ENCODE results near the gene NUP93. TPM values are rescaled to one million over a fixed set of nuclear protein-coding genes. Genes with fewer than 3 reads are reported as not detected.
A peak's percentile ranks its signal among the peaks of the same experiment; 100 is the strongest.

The NUP93 gene
- total RNA-seq, 3 donors from 2014 or later (not counting 1 experiment from before 2014, with no cell fraction given) = 83.7 to 88.8 (median 87.9) TPM

DNA sequence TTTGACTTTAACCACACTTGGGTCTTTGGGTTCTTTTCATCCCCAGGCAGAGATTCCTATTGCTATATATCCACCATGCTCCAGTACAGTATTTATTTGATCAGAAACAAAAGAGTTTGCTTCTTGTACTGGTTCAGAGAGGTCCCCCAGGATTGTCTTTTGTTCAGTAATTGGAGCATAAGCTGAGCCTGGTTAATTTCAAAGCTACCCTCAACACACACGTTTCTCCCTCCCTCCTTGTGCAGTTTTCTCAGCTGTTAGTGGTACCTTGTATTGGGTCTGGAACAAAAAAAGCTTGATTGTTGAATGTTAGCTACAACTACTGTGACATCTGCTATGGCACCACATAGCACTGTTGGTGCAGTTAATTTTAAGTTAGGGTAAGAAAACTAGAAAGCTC, 50.0 kb downstream of the NUP93 start:
- Mint-ChIP-seq H3K27me3 (ENCODE audit: low read depth in 2 of 2) (no peaks in the 10 kb centered on the region), H3K4me1 (peaks cover 37 to 46% of the 10 kb centered on the region in 2 donors), H3K4me3 (no peak overlapping the region), H3K27ac (no peak overlapping the region), H3K36me3 (no peaks in the 10 kb centered on the region), H3K9me3 (no peaks in the 10 kb centered on the region)
- no peak overlapping the region for H3K27ac ChIP-seq (ENCODE audit: low read length)
- no peaks in the 10 kb centered on the region for H3K9me3 ChIP-seq (ENCODE audit: control insufficient read depth, insufficient read depth, low read length)
- DNase-seq = no peak
- H3K27me3 ChIP-seq (ENCODE audit: control insufficient read depth, insufficient read depth, low read length) = no peaks in the 10 kb centered on the region
- intact Hi-C loops (cut with micrococcal nuclease) = no loop called here
- TF ChIP-seq, protein P1, sequence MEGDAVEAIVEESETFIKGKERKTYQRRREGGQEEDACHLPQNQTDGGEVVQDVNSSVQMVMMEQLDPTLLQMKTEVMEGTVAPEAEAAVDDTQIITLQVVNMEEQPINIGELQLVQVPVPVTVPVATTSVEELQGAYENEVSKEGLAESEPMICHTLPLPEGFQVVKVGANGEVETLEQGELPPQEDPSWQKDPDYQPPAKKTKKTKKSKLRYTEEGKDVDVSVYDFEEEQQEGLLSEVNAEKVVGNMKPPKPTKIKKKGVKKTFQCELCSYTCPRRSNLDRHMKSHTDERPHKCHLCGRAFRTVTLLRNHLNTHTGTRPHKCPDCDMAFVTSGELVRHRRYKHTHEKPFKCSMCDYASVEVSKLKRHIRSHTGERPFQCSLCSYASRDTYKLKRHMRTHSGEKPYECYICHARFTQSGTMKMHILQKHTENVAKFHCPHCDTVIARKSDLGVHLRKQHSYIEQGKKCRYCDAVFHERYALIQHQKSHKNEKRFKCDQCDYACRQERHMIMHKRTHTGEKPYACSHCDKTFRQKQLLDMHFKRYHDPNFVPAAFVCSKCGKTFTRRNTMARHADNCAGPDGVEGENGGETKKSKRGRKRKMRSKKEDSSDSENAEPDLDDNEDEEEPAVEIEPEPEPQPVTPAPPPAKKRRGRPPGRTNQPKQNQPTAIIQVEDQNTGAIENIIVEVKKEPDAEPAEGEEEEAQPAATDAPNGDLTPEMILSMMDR (IDR thresholded peaks at IDR 0.05) = no peak
- no peak for ATAC-seq
- WGBS (ENCODE audit: insufficient coverage) = no CpG with 5 or more reads among the region's 1 CpG
- no peaks in the 10 kb centered on the region for H3K36me3 ChIP-seq (ENCODE audit: control insufficient read depth, insufficient read depth, low read length)
- H3K4me1 ChIP-seq (ENCODE audit: control insufficient read depth, insufficient read depth, low read length) = peaks cover 3% of the 10 kb centered on the region
- H3K4me3 ChIP-seq (ENCODE audit: low read length) = no peak overlapping the region

DNA sequence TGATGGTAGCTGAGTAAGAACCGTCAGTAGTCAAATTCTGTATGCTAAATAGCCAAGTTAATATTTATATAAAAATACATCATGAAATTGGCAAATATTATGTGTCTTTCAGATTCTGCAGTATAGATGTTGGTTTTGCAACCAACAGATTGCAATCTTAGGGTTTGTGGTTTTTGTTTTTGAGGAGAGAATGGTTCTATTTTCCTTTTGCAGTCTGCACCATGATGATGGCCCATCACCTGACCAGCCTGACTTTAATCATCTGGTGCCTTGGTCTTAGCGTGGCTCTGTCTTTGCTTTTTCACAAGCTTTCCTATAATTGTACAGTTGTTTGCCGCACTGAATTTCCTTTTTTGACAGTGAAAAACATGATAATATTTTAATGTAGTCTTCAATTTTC, 50.7 kb downstream of the NUP93 start:
- peaks cover 37 to 46% of the 10 kb centered on the region in 2 donors for H3K4me1 Mint-ChIP-seq
- DNase-seq = peak in 1 of 2 donors; percentile 8
- no peak overlapping the region for H3K4me3 Mint-ChIP-seq
- H3K27ac Mint-ChIP-seq = no peak overlapping the region
- H3K27ac ChIP-seq (ENCODE audit: low read length) = no peak overlapping the region
- no peak overlapping the region for H3K4me3 ChIP-seq (ENCODE audit: low read length)
- TF ChIP-seq, protein P1 (IDR thresholded peaks at IDR 0.05) = no peak
- no peaks in the 10 kb centered on the region for H3K27me3 Mint-ChIP-seq (ENCODE audit: low read depth in 2 of 2)
- no peaks in the 10 kb centered on the region for H3K36me3 ChIP-seq (ENCODE audit: control insufficient read depth, insufficient read depth, low read length)
- 35% methylated on average over 2 of the region's 3 CpGs for WGBS (ENCODE audit: insufficient coverage)
- no peaks in the 10 kb centered on the region for H3K36me3 Mint-ChIP-seq
- H3K9me3 ChIP-seq (ENCODE audit: control insufficient read depth, insufficient read depth, low read length) = no peaks in the 10 kb centered on the region
- H3K4me1 ChIP-seq (ENCODE audit: control insufficient read depth, insufficient read depth, low read length) = peaks cover 3% of the 10 kb centered on the region
- no peaks in the 10 kb centered on the region for H3K27me3 ChIP-seq (ENCODE audit: control insufficient read depth, insufficient read depth, low read length)
- H3K9me3 Mint-ChIP-seq = no peaks in the 10 kb centered on the region
- intact Hi-C loops (cut with micrococcal nuclease) = no loop called here
- ATAC-seq = peak in 1 of 3 donors; percentile 54

DNA sequence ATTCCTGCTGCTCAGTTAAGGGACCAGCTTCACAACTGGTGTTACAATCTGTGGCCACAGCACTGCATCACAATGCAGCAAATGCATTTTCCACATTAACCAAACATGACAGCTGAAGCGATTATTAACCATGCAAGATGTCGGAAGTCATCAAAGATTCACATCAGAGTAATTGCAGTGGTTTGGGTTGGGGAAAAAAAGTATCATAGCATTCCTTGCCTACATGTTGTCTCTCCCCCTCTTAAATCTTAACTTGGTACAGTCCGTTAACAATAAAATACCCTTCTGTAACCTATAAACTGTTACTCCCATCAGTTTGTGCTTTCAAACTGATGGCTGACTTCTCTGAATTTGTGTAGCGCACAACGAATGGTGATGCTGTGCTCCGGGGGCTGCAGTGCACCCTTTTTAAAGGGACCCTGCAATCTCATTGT, 51.6 kb downstream of the NUP93 start:
- no peaks in the 10 kb centered on the region for H3K36me3 Mint-ChIP-seq
- no peak overlapping the region for H3K27ac Mint-ChIP-seq
- peaks cover 3% of the 10 kb centered on the region for H3K4me1 ChIP-seq (ENCODE audit: control insufficient read depth, insufficient read depth, low read length)
- H3K27me3 Mint-ChIP-seq (ENCODE audit: low read depth in 2 of 2) = no peaks in the 10 kb centered on the region
- no peak overlapping the region for H3K27ac ChIP-seq (ENCODE audit: low read length)
- no peaks in the 10 kb centered on the region for H3K9me3 Mint-ChIP-seq
- ATAC-seq (no peak), DNase-seq (no peak)
- no peak overlapping the region for H3K4me3 ChIP-seq (ENCODE audit: low read length)
- H3K4me1 Mint-ChIP-seq = peaks cover 37 to 46% of the 10 kb centered on the region in 2 donors
- WGBS (ENCODE audit: insufficient coverage) = 98% methylated on average over 4 of the region's 6 CpGs
- no peaks in the 10 kb centered on the region for H3K36me3 ChIP-seq (ENCODE audit: control insufficient read depth, insufficient read depth, low read length)
- H3K9me3 ChIP-seq (ENCODE audit: control insufficient read depth, insufficient read depth, low read length) = no peaks in the 10 kb centered on the region
- no peaks in the 10 kb centered on the region for H3K27me3 ChIP-seq (ENCODE audit: control insufficient read depth, insufficient read depth, low read length)
- intact Hi-C loops (cut with micrococcal nuclease) = no loop called here
- no peak overlapping the region for H3K4me3 Mint-ChIP-seq
- TF ChIP-seq, protein P1 (IDR thresholded peaks at IDR 0.05) = no peak

DNA sequence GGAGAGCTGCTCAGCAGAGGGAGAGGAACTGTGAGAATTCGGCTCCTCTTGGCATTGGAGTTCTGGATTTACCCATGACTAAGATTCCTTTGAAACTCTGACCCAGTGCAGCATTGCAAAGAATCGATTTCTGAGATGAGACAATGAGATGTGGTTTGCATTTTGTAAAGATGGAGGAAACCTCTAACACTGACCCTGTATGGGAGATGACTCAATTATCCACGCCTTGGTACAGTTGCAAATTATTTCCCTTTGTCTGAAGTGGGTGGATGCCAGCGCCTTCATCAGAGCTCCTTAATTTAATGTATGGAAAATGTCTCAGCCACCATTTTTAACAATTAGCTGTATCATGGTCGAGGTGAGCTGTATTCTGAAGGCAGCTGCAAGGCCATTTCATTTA, 53.4 kb downstream of the NUP93 start:
- 79% methylated on average over 5 of the region's 5 CpGs for WGBS (ENCODE audit: insufficient coverage)
- Histone ChIP-seq H3K4me1 (ENCODE audit: control insufficient read depth, insufficient read depth, low read length) (peaks cover 3% of the 10 kb centered on the region), H3K27me3 (ENCODE audit: control insufficient read depth, insufficient read depth, low read length) (no peaks in the 10 kb centered on the region), H3K36me3 (ENCODE audit: control insufficient read depth, insufficient read depth, low read length) (no peaks in the 10 kb centered on the region), H3K4me3 (ENCODE audit: low read length) (no peak overlapping the region), H3K9me3 (ENCODE audit: control insufficient read depth, insufficient read depth, low read length) (no peaks in the 10 kb centered on the region), H3K27ac (ENCODE audit: low read length) (no peak overlapping the region)
- Mint-ChIP-seq H3K4me3 (no peak overlapping the region), H3K27me3 (ENCODE audit: low read depth in 2 of 2) (no peaks in the 10 kb centered on the region), H3K27ac (no peak overlapping the region), H3K36me3 (no peaks in the 10 kb centered on the region), H3K4me1 (peaks cover 37 to 45% of the 10 kb centered on the region in 2 donors), H3K9me3 (no peaks in the 10 kb centered on the region)
- no peak for DNase-seq
- TF ChIP-seq, protein P1 (IDR thresholded peaks at IDR 0.05) = no peak
- intact Hi-C loops (cut with micrococcal nuclease) = no loop called here
- no peak for ATAC-seq
